Measurements from ENCODE around the gene HTRA3.
"Not testable (repeated sequence)": the region's sequence is repeated elsewhere in the genome, so short reads cannot be mapped to it uniquely, and the experiment has no call there.

The HTRA3 gene

DNA sequence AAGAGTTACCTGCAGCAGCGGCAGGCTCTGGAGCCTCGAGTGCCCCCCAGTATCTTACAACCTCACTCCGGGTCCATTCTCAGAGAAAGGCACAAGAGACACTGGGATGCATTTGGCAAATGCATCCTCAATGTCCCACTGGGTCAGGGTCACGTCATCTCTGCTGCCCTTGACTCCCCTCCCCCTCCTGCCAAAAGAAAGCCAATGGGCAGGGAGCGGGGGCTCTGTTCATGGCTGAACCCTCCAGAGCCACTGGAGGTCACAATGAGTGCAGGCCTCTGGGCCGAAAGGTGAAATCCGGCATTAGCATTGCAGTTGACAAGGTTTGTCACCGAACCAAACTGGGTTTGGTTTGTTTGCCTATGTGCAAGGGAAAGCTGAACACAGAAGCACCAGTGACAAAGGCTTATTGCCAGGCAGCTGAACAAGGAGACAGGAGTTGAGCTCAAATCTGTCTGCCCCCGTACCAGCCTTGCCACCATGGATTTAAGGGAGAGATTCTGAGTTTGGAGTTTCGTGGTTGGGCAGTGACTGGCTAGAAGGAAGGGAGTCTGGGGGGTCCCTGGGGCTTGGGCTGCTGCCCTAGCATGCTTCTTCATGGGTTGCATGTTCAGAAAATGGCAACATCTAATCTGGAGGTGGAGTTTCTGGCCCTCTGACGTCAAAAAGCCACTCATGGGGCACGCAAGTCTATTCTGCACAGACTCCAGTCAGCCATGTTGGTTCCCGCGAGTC is 64.3 kb downstream of the HTRA3 start:
- Histone ChIP-seq H3K27me3 (ENCODE audit: insufficient read depth, insufficient read length) (peaks cover 4% of the 10 kb centered on the region), H3K9ac (ENCODE audit: insufficient read length, low read depth) (no peak overlapping the region), H3K9me3 (ENCODE audit: insufficient read depth, low read length) (peaks cover 23% of the 10 kb centered on the region), H3K4me3 (ENCODE audit: insufficient read length, low read depth) (no peak overlapping the region), H3K36me3 (ENCODE audit: insufficient read depth, insufficient read length, low read length) (no peaks in the 10 kb centered on the region), H3K4me1 (ENCODE audit: insufficient read depth, insufficient read length) (no peaks in the 10 kb centered on the region)
- no peak for TF ChIP-seq SUZ12 (IDR thresholded peaks at IDR 0.05; ENCODE audit: extremely low read depth, insufficient read depth, insufficient read length)
- no peak for TF ChIP-seq ZNF274 (IDR thresholded peaks at IDR 0.05; ENCODE audit: low read depth, low read length)
- TF ChIP-seq YY1 (IDR thresholded peaks at IDR 0.05; ENCODE audit: insufficient read depth, insufficient read length), result no peak
- DNase-seq (ENCODE audit: low read depth, low spot score), result no peak

DNA sequence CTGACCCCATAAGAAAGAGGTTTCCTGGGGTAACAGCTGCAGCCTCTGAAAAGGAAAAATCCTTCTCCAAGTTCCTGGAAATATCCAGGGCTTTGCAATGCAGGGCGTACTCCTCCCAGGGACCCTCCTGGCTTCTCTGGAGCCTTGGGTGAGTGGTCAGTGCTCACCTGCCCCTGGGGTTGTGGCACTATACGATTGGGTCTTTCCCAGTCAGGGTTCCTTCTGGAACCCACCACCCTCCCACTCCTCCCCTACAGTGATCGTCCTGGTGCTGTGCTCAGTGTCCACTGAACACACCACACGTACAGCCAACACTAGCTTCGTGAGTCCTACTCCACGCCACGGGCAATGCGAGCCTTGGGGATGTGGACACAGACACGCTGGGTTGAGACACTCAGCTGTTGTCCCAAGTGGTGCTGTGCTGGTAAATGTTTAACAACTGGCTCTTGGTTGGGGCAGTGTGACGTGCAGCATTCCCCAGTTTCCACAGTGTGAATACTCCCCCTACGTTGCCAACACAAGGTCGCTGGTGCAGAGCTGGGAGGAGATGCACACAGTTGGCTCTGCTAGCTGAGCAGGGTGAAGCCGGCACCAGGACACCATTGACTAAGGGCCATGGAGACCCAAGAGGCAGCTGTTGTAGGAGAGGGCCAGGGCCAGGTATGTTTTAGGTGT is 65.4 kb downstream of the HTRA3 start:
- no peak for DNase-seq (ENCODE audit: low read depth, low spot score)
- H3K27me3 ChIP-seq (ENCODE audit: insufficient read depth, insufficient read length), result peaks cover 4% of the 10 kb centered on the region

DNA sequence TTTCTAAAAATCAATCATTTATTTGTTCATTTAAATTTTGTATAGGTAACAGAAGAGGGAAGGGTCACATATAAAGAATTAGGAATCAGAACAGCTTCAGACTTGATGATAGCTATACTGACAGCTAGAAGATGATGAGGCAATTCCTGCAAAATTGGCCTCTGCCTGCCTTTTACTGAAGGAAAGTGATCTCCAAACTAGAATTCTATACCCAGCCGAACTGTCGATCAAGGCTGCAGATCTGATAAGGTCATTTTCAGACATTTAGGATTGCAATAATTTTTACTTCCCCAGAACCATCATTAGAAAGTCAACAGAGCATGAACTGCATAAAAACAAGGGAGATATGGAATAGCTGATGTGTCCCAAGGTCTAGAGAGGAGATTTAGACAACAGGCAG is 66.3 kb downstream of the HTRA3 start:
- Histone ChIP-seq H3K36me3 (ENCODE audit: insufficient read depth, insufficient read length, low read length) (no peaks in the 10 kb centered on the region), H3K27me3 (ENCODE audit: insufficient read depth, insufficient read length) (peaks cover 3% of the 10 kb centered on the region), H3K9ac (ENCODE audit: insufficient read length, low read depth) (no peak overlapping the region), H3K4me3 (ENCODE audit: insufficient read length, low read depth) (no peak overlapping the region), H3K9me3 (ENCODE audit: insufficient read depth, low read length) (peaks cover 23% of the 10 kb centered on the region), H3K4me1 (ENCODE audit: insufficient read depth, insufficient read length) (no peaks in the 10 kb centered on the region)
- DNase-seq (ENCODE audit: low read depth, low spot score), result no peak
- TF ChIP-seq SUZ12 (IDR thresholded peaks at IDR 0.05; ENCODE audit: extremely low read depth, insufficient read depth, insufficient read length) (no peak), ZNF274 (IDR thresholded peaks at IDR 0.05; ENCODE audit: low read depth, low read length) (no peak), YY1 (IDR thresholded peaks at IDR 0.05; ENCODE audit: insufficient read depth, insufficient read length) (no peak)

More for the DNA sequence above, 65.4 kb downstream of the HTRA3 start:
- no peaks in the 10 kb centered on the region for H3K4me1 ChIP-seq (ENCODE audit: insufficient read depth, insufficient read length)
- no peak overlapping the region for H3K4me3 ChIP-seq (ENCODE audit: insufficient read length, low read depth)
- no peak for TF ChIP-seq ZNF274 (IDR thresholded peaks at IDR 0.05; ENCODE audit: low read depth, low read length)
- TF ChIP-seq SUZ12 (IDR thresholded peaks at IDR 0.05; ENCODE audit: extremely low read depth, insufficient read depth, insufficient read length), result no peak
- TF ChIP-seq YY1 (IDR thresholded peaks at IDR 0.05; ENCODE audit: insufficient read depth, insufficient read length), result no peak
- H3K9me3 ChIP-seq (ENCODE audit: insufficient read depth, low read length), result peaks cover 23% of the 10 kb centered on the region
- H3K9ac ChIP-seq (ENCODE audit: insufficient read length, low read depth), result no peak overlapping the region
- no peaks in the 10 kb centered on the region for H3K36me3 ChIP-seq (ENCODE audit: insufficient read depth, insufficient read length, low read length)

DNA sequence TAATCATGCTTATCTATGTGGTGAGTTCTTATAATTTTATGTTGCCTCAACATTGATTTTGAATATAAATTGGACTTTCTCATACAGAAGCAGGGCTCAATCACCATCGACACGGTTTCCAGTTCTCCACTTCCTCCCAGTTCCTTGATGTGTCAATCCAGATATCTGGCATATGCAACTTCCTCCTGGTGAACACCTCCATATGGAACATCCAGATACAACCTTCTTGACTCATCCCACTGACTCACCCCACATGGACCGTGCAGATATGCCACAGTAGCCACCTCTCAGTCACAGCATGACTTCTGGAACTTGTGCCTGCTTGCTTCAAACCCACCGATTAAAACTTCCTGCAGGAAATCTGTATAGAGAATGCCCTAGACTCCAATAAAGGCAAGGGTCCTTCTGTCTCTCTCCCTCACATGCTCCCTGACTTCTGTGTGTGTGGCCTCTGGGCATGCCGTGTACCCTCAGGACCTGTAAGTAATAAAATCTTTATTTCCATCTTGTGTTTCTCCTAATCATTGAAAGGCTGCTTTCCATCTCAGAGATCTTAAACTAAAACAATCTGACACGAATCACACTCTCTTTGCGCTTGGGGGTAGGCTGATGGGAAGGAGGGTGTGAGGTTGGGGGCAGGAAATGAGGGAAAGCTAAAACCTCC is 67.0 kb downstream of the HTRA3 start:
- no peaks in the 10 kb centered on the region for H3K27me3 ChIP-seq (ENCODE audit: insufficient read depth, insufficient read length)
- H3K4me3 ChIP-seq (ENCODE audit: insufficient read length, low read depth), result no peak overlapping the region
- H3K4me1 ChIP-seq (ENCODE audit: insufficient read depth, insufficient read length), result no peaks in the 10 kb centered on the region
- DNase-seq (ENCODE audit: low read depth, low spot score), result no peak
- no peak for TF ChIP-seq YY1 (IDR thresholded peaks at IDR 0.05; ENCODE audit: insufficient read depth, insufficient read length)
- TF ChIP-seq ZNF274 (IDR thresholded peaks at IDR 0.05; ENCODE audit: low read depth, low read length), result no peak
- H3K9me3 ChIP-seq (ENCODE audit: insufficient read depth, low read length), result peaks cover 23% of the 10 kb centered on the region
- H3K36me3 ChIP-seq (ENCODE audit: insufficient read depth, insufficient read length, low read length), result no peaks in the 10 kb centered on the region
- no peak overlapping the region for H3K9ac ChIP-seq (ENCODE audit: insufficient read length, low read depth)

DNA sequence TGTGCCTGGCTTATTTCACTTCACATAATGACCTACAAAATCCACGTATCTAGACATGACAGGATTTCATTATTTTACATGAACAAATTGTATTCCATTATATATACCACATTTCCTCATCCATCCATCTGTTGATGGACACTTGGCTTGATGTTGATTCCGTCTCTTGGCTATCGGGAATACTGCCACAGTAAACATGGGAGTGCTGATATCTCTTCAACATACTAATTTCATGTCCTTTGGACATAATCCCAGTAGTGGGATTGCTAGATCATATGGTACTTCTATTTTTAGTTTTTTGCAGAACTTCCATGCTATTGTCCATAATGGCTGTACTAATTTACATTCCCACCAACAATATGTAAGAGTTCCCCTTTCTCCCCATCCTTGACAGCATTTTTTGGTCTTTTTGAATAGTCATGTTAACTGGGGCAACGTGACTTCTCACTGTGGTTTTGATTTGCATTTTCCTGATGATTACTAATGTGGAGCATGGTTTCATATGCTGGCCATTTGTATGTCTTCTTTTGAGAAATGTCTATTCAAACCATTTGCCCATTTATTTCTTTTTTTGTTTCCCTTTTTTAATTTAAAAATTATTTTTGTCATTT is 68.9 kb downstream of the HTRA3 start:
- Histone ChIP-seq H3K36me3 (ENCODE audit: insufficient read depth, insufficient read length, low read length) (no peaks in the 10 kb centered on the region), H3K27me3 (ENCODE audit: insufficient read depth, insufficient read length) (no peaks in the 10 kb centered on the region), H3K4me3 (ENCODE audit: insufficient read length, low read depth) (no peak overlapping the region), H3K9me3 (ENCODE audit: insufficient read depth, low read length) (peaks cover 23% of the 10 kb centered on the region), H3K4me1 (ENCODE audit: insufficient read depth, insufficient read length) (peaks cover 11% of the 10 kb centered on the region), H3K9ac (ENCODE audit: insufficient read length, low read depth) (no peak overlapping the region)
- TF ChIP-seq SUZ12 (IDR thresholded peaks at IDR 0.05; ENCODE audit: extremely low read depth, insufficient read depth, insufficient read length), result no peak
- no peak for DNase-seq (ENCODE audit: low read depth, low spot score)

DNA sequence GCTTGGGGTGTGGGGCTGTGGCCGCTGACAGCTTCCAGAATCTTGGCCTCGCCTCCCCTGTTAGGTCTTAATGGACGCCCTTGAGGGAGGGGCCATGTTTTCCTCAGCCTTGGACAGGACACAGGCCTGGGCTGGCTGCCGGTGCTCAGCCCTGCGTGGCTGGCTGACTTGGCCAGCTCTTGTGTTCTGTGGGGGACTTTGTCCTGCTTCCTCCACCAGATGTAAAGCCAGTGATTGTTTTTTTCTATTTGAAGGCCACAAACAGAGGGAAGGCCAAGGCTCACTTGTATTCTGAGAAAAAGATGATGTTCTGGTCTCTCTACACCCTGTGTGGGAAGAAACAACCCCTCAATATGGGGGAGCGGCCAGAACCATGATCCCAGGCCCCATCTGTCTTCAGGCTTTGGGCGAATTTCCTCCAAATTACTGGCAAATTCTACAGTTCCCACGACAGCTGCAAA is 71.3 kb downstream of the HTRA3 start:
- TF ChIP-seq YY1 (IDR thresholded peaks at IDR 0.05; ENCODE audit: insufficient read depth, insufficient read length) (no peak), SUZ12 (IDR thresholded peaks at IDR 0.05; ENCODE audit: extremely low read depth, insufficient read depth, insufficient read length) (no peak), ZNF274 (IDR thresholded peaks at IDR 0.05; ENCODE audit: low read depth, low read length) (no peak)
- H3K4me3 ChIP-seq (ENCODE audit: insufficient read length, low read depth), result no peak overlapping the region
- DNase-seq (ENCODE audit: low read depth, low spot score), result no peak
- peaks cover 11% of the 10 kb centered on the region for H3K4me1 ChIP-seq (ENCODE audit: insufficient read depth, insufficient read length)
- H3K9ac ChIP-seq (ENCODE audit: insufficient read length, low read depth), result no peak overlapping the region
- no peaks in the 10 kb centered on the region for H3K36me3 ChIP-seq (ENCODE audit: insufficient read depth, insufficient read length, low read length)
- H3K9me3 ChIP-seq (ENCODE audit: insufficient read depth, low read length), result peaks cover 15% of the 10 kb centered on the region
- H3K27me3 ChIP-seq (ENCODE audit: insufficient read depth, insufficient read length), result no peaks in the 10 kb centered on the region

DNA sequence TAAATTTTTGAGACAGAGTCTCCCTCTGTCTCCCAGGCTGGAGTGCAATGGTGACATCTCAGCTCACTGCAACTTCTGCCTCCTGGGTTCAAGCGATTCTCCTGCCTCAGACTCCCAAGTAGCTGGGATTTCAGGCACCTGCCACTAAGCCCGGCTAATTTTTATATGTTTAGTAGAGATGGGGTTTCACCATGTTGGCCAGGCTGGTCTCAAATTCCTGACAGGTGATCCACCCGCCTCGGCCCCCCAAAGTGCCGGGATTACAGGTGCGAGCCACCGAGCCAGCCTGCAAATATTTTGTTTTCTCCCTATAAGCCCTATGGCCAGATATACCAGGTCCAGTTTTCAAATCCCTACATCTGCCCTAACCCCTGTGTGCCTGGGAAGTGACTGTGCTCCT is 71.7 kb downstream of the HTRA3 start:
- H3K27me3 ChIP-seq (ENCODE audit: insufficient read depth, insufficient read length); DNase-seq (ENCODE audit: low read depth, low spot score); H3K9ac ChIP-seq (ENCODE audit: insufficient read length, low read depth); H3K9me3 ChIP-seq (ENCODE audit: insufficient read depth, low read length); H3K36me3 ChIP-seq (ENCODE audit: insufficient read depth, insufficient read length, low read length); H3K4me3 ChIP-seq (ENCODE audit: insufficient read length, low read depth): not testable (repeated sequence)
- peaks cover 11% of the 10 kb centered on the region for H3K4me1 ChIP-seq (ENCODE audit: insufficient read depth, insufficient read length)

Data from NT2/D1 (cell line).